GM12801 (cell line): ENCODE results near the gene PLCB1.

Source experiments
- CTCF ChIP-seq: IDR thresholded peaks from one replicate; pipeline ENCODE4 v1.5.1; 2011; ENCODE audit warnings: control low read depth; ENCODE audit not compliant: insufficient read length; ENCODE audit errors: extremely low read depth

Gene PLCB1

GRCh38 chr20:8505476-8506200 is 373.6 kb downstream of the PLCB1 start:
- no peak for TF ChIP-seq CTCF

GRCh38 chr20:8507231-8507630 is 375.2 kb downstream of the PLCB1 start:
- no peak for TF ChIP-seq CTCF

GRCh38 chr20:8509809-8510208 is 377.7 kb downstream of the PLCB1 start:
- no peak for TF ChIP-seq CTCF

GRCh38 chr20:8510808-8511207 is 378.7 kb downstream of the PLCB1 start:
- TF ChIP-seq CTCF: no peak

- no peak for TF ChIP-seq CTCF
Observed at GRCh38 chr20:8512003-8512402, 379.9 kb downstream of the PLCB1 start.

- TF ChIP-seq CTCF: no peak
Observed at GRCh38 chr20:8515810-8516435, 383.9 kb downstream of the PLCB1 start.

GRCh38 chr20:8518878-8519277 is 386.8 kb downstream of the PLCB1 start:
- TF ChIP-seq CTCF: no peak
